Kidney tubule cell (primary cell): Measurements from ENCODE around the gene MOK.

Source experiments
- DNase-seq: peaks from one replicate; pipeline ENCODE4 v3.0.0-alpha.2; 2018; ENCODE audit warnings: low spot score

The MOK gene

DNA sequence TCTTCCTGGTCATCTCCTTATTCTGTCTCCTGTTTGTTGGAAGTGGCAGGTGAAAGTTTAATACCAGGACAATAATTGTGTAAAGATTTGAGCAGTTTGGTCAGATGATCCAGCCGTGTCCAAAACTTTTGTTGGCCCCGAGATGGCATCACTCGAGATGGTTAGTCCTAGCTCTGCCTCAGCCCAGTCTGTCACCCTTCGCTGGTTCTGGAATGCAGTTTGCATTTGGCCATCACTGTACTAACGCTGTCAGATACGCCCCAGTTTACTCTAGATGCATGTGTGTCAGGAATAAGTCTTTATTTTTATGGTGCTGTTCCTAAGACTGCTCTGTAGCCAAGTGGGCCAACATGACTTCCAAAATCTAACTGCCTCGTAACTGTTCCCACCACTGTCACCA lies 79.6 kb downstream of the MOK start:
- DNase-seq, result peak; percentile 78

DNA sequence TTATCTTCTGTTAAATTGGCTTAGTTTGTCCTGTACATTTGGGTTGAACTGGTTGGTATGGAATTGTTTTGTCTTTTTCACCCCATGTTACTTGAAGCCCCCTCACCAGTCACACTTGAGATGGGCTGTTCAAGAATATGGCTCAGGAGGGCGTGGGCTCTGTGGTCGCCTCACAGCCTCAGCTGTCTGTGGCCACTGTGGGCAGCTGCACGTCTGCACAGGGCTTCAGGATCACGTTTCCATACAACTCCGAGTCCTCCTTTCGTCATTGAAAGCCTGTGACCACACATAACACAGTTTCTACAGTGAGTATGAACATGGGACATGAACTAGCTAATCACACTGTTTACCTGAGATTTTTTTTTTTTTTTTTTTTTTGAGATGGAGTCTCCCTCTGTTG lies 81.3 kb downstream of the MOK start:
- no peak for DNase-seq

GRCh38 chr14:102222751-102223150 lies 82.2 kb downstream of the MOK start:
- DNase-seq, result no peak

GRCh38 chr14:102222009-102222575 lies 82.9 kb downstream of the MOK start:
- no peak for DNase-seq

- peak; percentile 47 for DNase-seq
Observed at GRCh38 chr14:102221026-102221425, 83.9 kb downstream of the MOK start.

GRCh38 chr14:102220031-102220430 lies 84.9 kb downstream of the MOK start:
- DNase-seq, result no peak

- DNase-seq, result no peak
Observed at GRCh38 chr14:102219316-102219715, 85.6 kb downstream of the MOK start.

DNA sequence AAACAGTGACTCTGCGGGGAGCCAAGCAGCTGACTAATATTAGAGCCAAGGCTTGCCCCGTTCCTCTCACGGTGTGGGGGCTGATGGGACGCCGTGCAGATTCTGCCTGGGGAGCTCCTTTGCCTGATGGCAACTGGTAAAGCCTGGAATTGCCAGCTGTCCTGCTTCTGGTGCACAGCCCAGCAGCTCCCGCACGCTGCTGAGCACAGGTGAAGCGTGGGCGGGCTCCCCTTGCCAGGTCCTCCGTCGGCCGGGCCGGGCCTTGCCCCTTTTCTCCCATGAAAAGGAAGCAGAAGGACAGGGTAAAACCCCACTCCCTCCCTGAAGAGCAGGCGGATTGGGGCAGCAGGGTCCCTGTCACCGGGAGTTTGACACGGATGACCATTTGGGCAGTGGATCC lies 86.3 kb downstream of the MOK start:
- no peak for DNase-seq

GRCh38 chr14:102217987-102218421 lies 87.0 kb downstream of the MOK start:
- DNase-seq, result no peak

GRCh38 chr14:102217399-102217798 lies 87.6 kb downstream of the MOK start:
- no peak for DNase-seq

DNA sequence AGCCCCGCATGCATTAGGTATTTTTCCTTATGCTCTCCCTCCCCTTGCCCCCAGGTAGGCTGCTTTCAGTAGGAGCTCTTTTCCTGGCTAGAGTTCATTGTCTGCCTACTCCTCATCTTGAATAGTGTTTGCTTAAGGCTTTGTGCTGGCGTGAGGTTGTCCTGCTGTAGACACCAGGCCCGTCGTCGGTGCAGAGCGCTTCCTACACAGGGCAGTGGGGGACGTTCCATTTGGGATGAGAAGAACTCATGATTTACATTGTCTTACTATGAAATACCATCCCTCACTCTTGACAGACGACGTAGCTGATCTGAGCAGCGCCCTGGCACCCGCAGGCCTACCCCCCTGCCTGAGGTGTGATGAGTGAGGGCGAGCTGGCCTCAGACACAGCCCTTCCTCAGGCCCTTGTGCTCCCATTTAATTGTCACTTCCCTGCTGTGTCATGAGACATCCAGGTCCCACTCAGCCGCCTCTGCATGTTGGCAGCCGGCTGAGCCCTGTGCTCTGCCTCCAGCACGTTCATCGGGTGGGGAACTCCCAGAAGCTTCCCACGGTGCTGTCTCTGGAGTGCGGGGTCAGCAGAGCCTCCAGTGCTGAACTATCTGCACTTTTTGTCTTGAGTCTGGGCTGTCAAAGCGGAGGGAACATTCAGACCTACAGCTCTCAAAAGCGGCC lies 89.3 kb downstream of the MOK start:
- peak; percentile 29 for DNase-seq

- DNase-seq, result peak; percentile 62
Observed at GRCh38 chr14:102215071-102215470, 89.9 kb downstream of the MOK start.

GRCh38 chr14:102213984-102214658 lies 90.8 kb downstream of the MOK start:
- DNase-seq, result no peak

- no peak for DNase-seq
Observed at GRCh38 chr14:102213470-102213869, 91.5 kb downstream of the MOK start.

GRCh38 chr14:102212845-102213244 lies 92.1 kb downstream of the MOK start:
- no peak for DNase-seq

DNA sequence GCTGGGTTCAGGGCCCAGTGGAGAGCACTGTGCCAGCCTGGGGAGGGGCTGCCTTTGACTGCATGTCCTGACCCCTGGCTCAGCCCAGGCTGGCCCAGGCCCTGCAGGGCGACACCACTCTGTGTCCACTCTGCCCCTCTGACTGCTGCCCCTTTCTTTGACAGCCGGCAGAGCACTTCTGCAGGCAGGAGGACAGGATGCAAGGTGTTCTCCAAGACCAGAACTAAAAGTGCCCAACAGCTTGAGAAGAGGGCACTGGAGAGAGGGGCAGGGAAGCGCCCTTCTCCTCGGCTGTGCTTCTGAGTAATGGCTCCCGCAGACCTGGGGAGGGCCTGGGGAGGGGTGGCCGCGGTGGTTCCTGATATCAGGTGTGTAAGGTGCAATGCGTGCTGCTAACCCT lies 92.6 kb downstream of the MOK start:
- DNase-seq, result no peak

- DNase-seq, result no peak
Observed at GRCh38 chr14:102211240-102211639, 93.7 kb downstream of the MOK start.

GRCh38 chr14:102210421-102211042 lies 94.4 kb downstream of the MOK start:
- no peak for DNase-seq

- peak; percentile 79 for DNase-seq
Observed at GRCh38 chr14:102209224-102209966, 95.6 kb downstream of the MOK start.

GRCh38 chr14:102208741-102209140 lies 96.2 kb downstream of the MOK start:
- no peak for DNase-seq

DNA sequence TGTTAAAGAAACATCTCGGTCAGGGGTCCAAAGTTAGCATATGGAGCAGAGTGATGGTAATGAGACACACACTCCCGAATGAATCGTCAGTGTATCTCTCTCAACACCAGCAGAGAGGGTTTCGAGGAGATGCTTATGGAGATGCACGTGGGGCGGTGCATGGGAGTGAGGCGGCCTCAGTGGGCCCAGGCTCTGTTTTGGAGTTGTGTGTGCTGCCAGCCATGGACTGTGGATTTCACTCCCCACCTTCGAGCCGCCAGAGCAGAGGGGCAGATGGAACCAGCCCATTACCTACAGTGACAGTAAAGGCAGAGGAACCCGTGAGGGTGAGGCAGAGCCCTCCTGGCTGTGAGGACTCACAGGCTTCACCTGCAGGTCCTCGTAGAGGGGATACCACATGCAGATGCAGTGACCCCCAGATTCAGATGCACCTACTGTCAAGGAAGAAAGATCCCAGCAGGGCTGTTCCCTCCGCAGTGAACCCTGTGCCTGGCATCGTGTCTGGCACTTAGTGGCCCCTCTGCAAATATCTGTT lies 97.1 kb downstream of the MOK start:
- no peak for DNase-seq

GRCh38 chr14:102206918-102207317 lies 98.0 kb downstream of the MOK start:
- DNase-seq, result no peak
